B cell (primary cell): ENCODE measurements around the gene ZMYM2. TPM values are rescaled to one million over a fixed set of nuclear protein-coding genes. Genes with fewer than 3 reads are reported as not detected.

ENCODE experiments used
- ATAC-seq: fragments of 200-7000 bp; cut with Tn5 transposase; one replicate; pipeline ENCODE4 v1.10.0; 2021; ENCODE audit warnings: low read depth, mild to moderate bottlenecking, moderate number of reproducible peaks, moderate library complexity
- CTCF ChIA-PET: fragments of 350-600 bp; sonication (Branson Sonifier 250); formaldehyde crosslinking; loops from one replicate; lab custom pipeline; 2021; ENCODE audit warnings: antibody characterized with exemption, inconsistent platforms; lab: Charles Lee
- POLR2A ChIA-PET: fragments of 350-600 bp; sonication (Branson Sonifier 250); formaldehyde crosslinking; loops from one replicate; lab custom pipeline; 2021; ENCODE audit warnings: antibody characterized with exemption; lab: Charles Lee
- DNase-seq: peaks from one replicate; pipeline ENCODE4 v3.0.0; 2013
- H2AFZ ChIP-seq: 2 replicates; pipeline ENCODE4 v1.6.1; 2012; ENCODE audit warnings: mild to moderate bottlenecking, low read depth, low read length; ENCODE audit not compliant: insufficient read depth, poor library complexity, severe bottlenecking
- H3K27ac ChIP-seq, 2 donors: 1 replicate in 1 of 2; 2 replicates in 1 of 2; pipeline ENCODE4 v1.5.1; 2012 to 2013; ENCODE audit warnings: low read length in 2 of 2, mild to moderate bottlenecking in 2 of 2, moderate library complexity in 1 of 2
- H3K27me3 ChIP-seq, 4 experiments: fragments of 200-600 bp in 1 of 4; sonication (generic) in 1 of 4; replicated peaks in 1 of 4; 1 replicate in 2 of 4; 2 replicates in 2 of 4; pipeline versions ENCODE4 v1.6.1 to v1.7.0; 2013 to 2016; ENCODE audit warnings: low read length in 3 of 4, mild to moderate bottlenecking in 2 of 4, mixed read lengths in 1 of 4, moderate library complexity in 1 of 4; ENCODE audit not compliant: insufficient read depth in 4 of 4, control insufficient read depth in 3 of 4; ENCODE audit errors: control extremely low read depth in 1 of 4
- H3K36me3 ChIP-seq, 2 experiments: replicated peaks in 1 of 2; 1 replicate in 1 of 2; 2 replicates in 1 of 2; pipeline versions ENCODE4 v1.6.1 to v1.7.1; 2013; ENCODE audit warnings: low read length in 1 of 2; ENCODE audit not compliant: insufficient read depth in 2 of 2, control insufficient read depth in 1 of 2; ENCODE audit errors: control extremely low read depth in 1 of 2, extremely low read depth in 1 of 2
- H3K4me1 ChIP-seq, 2 donors: fragments of 200-600 bp in 1 of 2; sonication (generic) in 1 of 2; 1 replicate in 1 of 2; 2 replicates in 1 of 2; pipeline versions ENCODE4 v1.5.1 to v1.6.1; 2013 to 2017; ENCODE audit warnings: low read length in 2 of 2; ENCODE audit not compliant: control insufficient read depth in 2 of 2, insufficient read depth in 2 of 2
- H3K4me2 ChIP-seq: replicated peaks from 2 replicates; pipeline ENCODE3; 2012; ENCODE audit warnings: mild to moderate bottlenecking, low read depth, low read length; ENCODE audit not compliant: poor library complexity, severe bottlenecking
- H3K4me3 ChIP-seq, 5 experiments: fragments of 200-600 bp in 1 of 5; sonication (generic) in 1 of 5; 1 replicate in 3 of 5; 2 replicates in 2 of 5; pipeline versions ENCODE4 v1.5.1 to v1.7.0; 2011 to 2016; ENCODE audit warnings: low read length in 4 of 5, mild to moderate bottlenecking in 4 of 5, low read depth in 2 of 5, control low read depth in 1 of 5, moderate library complexity in 1 of 5; ENCODE audit not compliant: insufficient read depth in 1 of 5; ENCODE audit errors: control extremely low read depth in 1 of 5, extremely low read depth in 1 of 5
- H3K79me2 ChIP-seq: fragments of 200-600 bp; sonication (generic); one replicate; pipeline ENCODE4 v1.6.0; 2016; ENCODE audit warnings: low read length; ENCODE audit not compliant: control insufficient read depth, insufficient read depth
- H3K9ac ChIP-seq: fragments of 200-600 bp; sonication (generic); 2 replicates; pipeline ENCODE4 v1.6.1; 2017; ENCODE audit warnings: mild to moderate bottlenecking, low read length, moderate library complexity
- H3K9me3 ChIP-seq, 3 donors: one replicate each; pipeline versions ENCODE4 v1.6.1 to v1.7.1; 2013; ENCODE audit warnings: low read length in 2 of 3; ENCODE audit not compliant: control insufficient read depth in 2 of 3, insufficient read depth in 1 of 3; ENCODE audit errors: control extremely low read depth in 1 of 3
- H4K20me1 ChIP-seq: 2 replicates; pipeline ENCODE4 v1.6.0; 2012; ENCODE audit warnings: mild to moderate bottlenecking, low read length; ENCODE audit not compliant: insufficient read depth, control insufficient read depth, poor library complexity, severe bottlenecking
- H3K27ac Mint-ChIP-seq: one replicate; pipeline ENCODE4 v1.8.0; 2021; ENCODE audit warnings: mixed read lengths
- H3K27me3 Mint-ChIP-seq: one replicate; pipeline ENCODE4 v1.8.0; 2021; ENCODE audit warnings: mixed read lengths
- H3K4me1 Mint-ChIP-seq: one replicate; pipeline ENCODE4 v1.8.0; 2021; ENCODE audit warnings: mixed read lengths
- H3K4me3 Mint-ChIP-seq: one replicate; pipeline ENCODE4 v1.8.0; 2021; ENCODE audit warnings: mixed read lengths
- H3K9me3 Mint-ChIP-seq: one replicate; pipeline ENCODE4 v1.8.0; 2022; ENCODE audit warnings: mixed read lengths; ENCODE audit not compliant: insufficient read depth
- CTCF ChIP-seq: fragments of 200-600 bp; IDR thresholded peaks from one replicate; pipeline ENCODE4 v1.8.0; 2022; ENCODE audit warnings: antibody characterized with exemption, mild to moderate bottlenecking
- EZH2 ChIP-seq: IDR thresholded peaks from 2 replicates; pipeline ENCODE4 v1.6.1; 2012; ENCODE audit warnings: borderline replicate concordance, low read depth, mild to moderate bottlenecking, moderate library complexity, low read length; ENCODE audit not compliant: insufficient read depth, poor library complexity, severe bottlenecking
- WGBS: methylation state at CpG from one replicate; pipeline ENCODE4 v1.1.5; 2013; ENCODE audit warnings: missing lambda C conversion rate; ENCODE audit not compliant: insufficient coverage; 5-methylcytosine and 5-hydroxymethylcytosine counted together
- intact Hi-C: fragments of 100-400 bp; cut with micrococcal nuclease; formaldehyde crosslinking; loops from one replicate; pipeline ENCODE4 v1.10.0; 2022
- polyA plus RNA-seq: library from polyadenylated mRNA; depleted of rRNA; stranded (reverse); fragments of >200 nt; gene quantifications from 2 replicates; pipeline ENCODE4 v1.2.3, GENCODE V29; 2012
- total RNA-seq, 2 donors: library from RNA; stranded (reverse); fragments of 120-200 nt in 1 of 2; gene quantifications; 1 replicate in 1 of 2; 2 replicates in 1 of 2; pipeline versions ENCODE4 v1.2.3 to v1.2.4, GENCODE V29; 2013 to 2022

ZMYM2 gene
- total and polyA plus RNA-seq, 2 donors (not counting 1 experiment from before 2014, with no cell fraction given): 21.7 to 131 TPM

GRCh38 chr13:19952850-19953249 lies 5.7 kb upstream of the ZMYM2 start:
- no peak for ATAC-seq
- no peak for DNase-seq
- Mint-ChIP-seq H3K27ac (no peak overlapping the region), H3K9me3 (no peaks in the 10 kb centered on the region), H3K4me3 (no peak overlapping the region), H3K27me3 (no peaks in the 10 kb centered on the region), H3K4me1 (peaks cover 2% of the 10 kb centered on the region)
- TF ChIP-seq CTCF (no peak), EZH2 (no peak)
- H3K4me1 ChIP-seq: no peaks in the 10 kb centered on the region
- no peak overlapping the region for H3K9ac ChIP-seq
- intact Hi-C loops: loop anchor here (10.0 kb wide), 1 partner anchor 612 kb away; the partner anchor contains the start of gene IFT88
- H3K79me2 ChIP-seq: no peaks in the 10 kb centered on the region
- H3K36me3 ChIP-seq: no peaks in the 10 kb centered on the region
- H3K4me2 ChIP-seq: no peak overlapping the region
- no peaks in the 10 kb centered on the region for H3K9me3 ChIP-seq
- H2AFZ ChIP-seq: no peak overlapping the region
- ChIA-PET CTCF (interaction anchor here (1.0 to 2.2 kb wide), 2 partner anchors 12 to 25 kb away, joined by 3 to 4 read pairs; no protein-coding TSS in a partner anchor), POLR2A (no interaction called here)
- no peak overlapping the region for H3K27ac ChIP-seq
- no peaks in the 10 kb centered on the region for H4K20me1 ChIP-seq
- H3K27me3 ChIP-seq: no peaks in the 10 kb centered on the region
- no peak overlapping the region for H3K4me3 ChIP-seq

- Histone ChIP-seq H3K4me2 (no peak overlapping the region), H3K36me3 (peaks cover 5 to 7% of the 10 kb centered on the region in 2 experiments), H2AFZ (no peak overlapping the region), H3K79me2 (peaks cover 5% of the 10 kb centered on the region), H3K9ac (no peak overlapping the region), H3K27me3 (no peaks in the 10 kb centered on the region), H3K27ac (no peak overlapping the region), H3K4me3 (no peak overlapping the region), H3K9me3 (no peaks in the 10 kb centered on the region), H3K4me1 (peaks cover 8 to 15% of the 10 kb centered on the region in 2 donors), H4K20me1 (peaks cover 8% of the 10 kb centered on the region)
- Mint-ChIP-seq H3K27me3 (no peaks in the 10 kb centered on the region), H3K27ac (no peak overlapping the region), H3K4me1 (peaks cover 18% of the 10 kb centered on the region), H3K9me3 (no peaks in the 10 kb centered on the region), H3K4me3 (no peak overlapping the region)
- no CpG with 5 or more reads among the region's 4 CpGs for WGBS
- ChIA-PET CTCF (interaction anchor here (0.6 to 1.7 kb wide), 5 partner anchors 29 to 206 kb away, joined by 3 to 9 read pairs (median 3); partner anchors contain the start of gene ZMYM5), POLR2A (no interaction called here)
- no peak for TF ChIP-seq CTCF
- no peak for TF ChIP-seq EZH2
- DNase-seq: no peak
- ATAC-seq: no peak
- intact Hi-C loops: loop anchor here (10.0 kb wide), 1 partner anchor 609 kb away; the partner anchor contains the start of gene IFT88
Measured at GRCh38 chr13:19955873-19956559, 2.5 kb upstream of the ZMYM2 start.
